Kasumi-1 (cell line): ENCODE measurements around the gene PPP1R16B.
A peak's percentile ranks its signal among the peaks of the same experiment; 100 is the strongest.

Source experiments
- DNase-seq, 2 experiments: peaks; one replicate each; lab custom pipeline; 2025; lab: John Stamatoyannopoulos, UW

Gene PPP1R16B

GRCh38 chr20:38827770-38828281 is 22.3 kb downstream of the PPP1R16B start:
- DNase-seq, result no peak

- DNase-seq, result no peak
These were observed 23.2 kb downstream of the PPP1R16B start for GRCh38 chr20:38828514-38829295.

- no peak for DNase-seq
These were observed 23.9 kb downstream of the PPP1R16B start for GRCh38 chr20:38829296-38829875.

- no peak for DNase-seq
These were observed 24.9 kb downstream of the PPP1R16B start for GRCh38 chr20:38830356-38830755.

- DNase-seq, result no peak
These were observed 25.7 kb downstream of the PPP1R16B start for GRCh38 chr20:38831049-38831691.

- no peak for DNase-seq
These were observed 26.6 kb downstream of the PPP1R16B start for GRCh38 chr20:38831995-38832620.

GRCh38 chr20:38833154-38833856 is 27.8 kb downstream of the PPP1R16B start:
- DNase-seq, result no peak

GRCh38 chr20:38833857-38834164 is 28.3 kb downstream of the PPP1R16B start:
- no peak for DNase-seq

- no peak for DNase-seq
These were observed 29.4 kb downstream of the PPP1R16B start for GRCh38 chr20:38834868-38835267.

- DNase-seq, result no peak
These were observed 30.3 kb downstream of the PPP1R16B start for GRCh38 chr20:38835792-38836191.

- no peak for DNase-seq
These were observed 31.5 kb downstream of the PPP1R16B start for GRCh38 chr20:38836991-38837390.

- no peak for DNase-seq
These were observed 32.8 kb downstream of the PPP1R16B start for GRCh38 chr20:38838326-38838725.

GRCh38 chr20:38839563-38839962 is 34.1 kb downstream of the PPP1R16B start:
- no peak for DNase-seq

GRCh38 chr20:38840053-38840893 is 34.8 kb downstream of the PPP1R16B start:
- no peak for DNase-seq

- no peak for DNase-seq
These were observed 35.5 kb downstream of the PPP1R16B start for GRCh38 chr20:38840894-38841470.

GRCh38 chr20:38841570-38841969 is 36.1 kb downstream of the PPP1R16B start:
- DNase-seq, result no peak

- no peak for DNase-seq
These were observed 36.5 kb downstream of the PPP1R16B start for GRCh38 chr20:38842026-38842425.

- peak in 1 of 2 experiments; percentile 5 for DNase-seq
These were observed 37.1 kb downstream of the PPP1R16B start for GRCh38 chr20:38842558-38842981.

GRCh38 chr20:38843346-38843745 is 37.8 kb downstream of the PPP1R16B start:
- DNase-seq, result no peak

- no peak for DNase-seq
These were observed 39.5 kb downstream of the PPP1R16B start for GRCh38 chr20:38844963-38845362.

GRCh38 chr20:38847840-38848239 is 42.3 kb downstream of the PPP1R16B start:
- no peak for DNase-seq
